GM10248 (cell line): ENCODE data around the gene GTPBP1.

Experiments used
- CTCF ChIA-PET: fragments of 300-600 bp; sonication (Branson Sonifier 250); formaldehyde crosslinking; extraction: SDS; loops from one replicate; lab custom pipeline; 2021; ENCODE audit warnings: antibody characterized with exemption; lab: Yijun Ruan, JAX
- POLR2A ChIA-PET: fragments of 350-650 bp; sonication (Branson Sonifier 250); formaldehyde crosslinking; extraction: SDS; loops from one replicate; lab custom pipeline; 2020; ENCODE audit warnings: antibody characterized with exemption; lab: Yijun Ruan, JAX
- DNase-seq: peaks from one replicate; pipeline ENCODE4 v3.0.0; 2012; ENCODE audit errors: extremely low spot score
- TF ChIP-seq, protein P1 (sequence below): IDR thresholded peaks from 2 replicates; pipeline ENCODE4 v1.5.1; 2012; ENCODE audit warnings: mild to moderate bottlenecking, low read depth; ENCODE audit errors: extremely low read depth, missing control alignments, control extremely low read depth

Gene GTPBP1

GRCh38 chr22:38705235-38706100, at the start of gene GTPBP1:
TSS of gene GTPBP1 (plus strand) at chr22:38705944. CDS start at chr22:38705956, 12 bp downstream.
- ChIA-PET POLR2A (interaction anchor here (0.7 to 1.0 kb wide), 3 partner anchors 24 to 166 kb away, joined by 3 to 5 read pairs (median 3); partner anchors contain the start of genes CBX6 and TOMM22), CTCF (interaction anchor here (1.0 to 3.1 kb wide), 4 partner anchors 10 to 443 kb away, joined by 3 to 14 read pairs (median 6); partner anchors contain the start of gene TOMM22)
- TF ChIP-seq, protein P1, sequence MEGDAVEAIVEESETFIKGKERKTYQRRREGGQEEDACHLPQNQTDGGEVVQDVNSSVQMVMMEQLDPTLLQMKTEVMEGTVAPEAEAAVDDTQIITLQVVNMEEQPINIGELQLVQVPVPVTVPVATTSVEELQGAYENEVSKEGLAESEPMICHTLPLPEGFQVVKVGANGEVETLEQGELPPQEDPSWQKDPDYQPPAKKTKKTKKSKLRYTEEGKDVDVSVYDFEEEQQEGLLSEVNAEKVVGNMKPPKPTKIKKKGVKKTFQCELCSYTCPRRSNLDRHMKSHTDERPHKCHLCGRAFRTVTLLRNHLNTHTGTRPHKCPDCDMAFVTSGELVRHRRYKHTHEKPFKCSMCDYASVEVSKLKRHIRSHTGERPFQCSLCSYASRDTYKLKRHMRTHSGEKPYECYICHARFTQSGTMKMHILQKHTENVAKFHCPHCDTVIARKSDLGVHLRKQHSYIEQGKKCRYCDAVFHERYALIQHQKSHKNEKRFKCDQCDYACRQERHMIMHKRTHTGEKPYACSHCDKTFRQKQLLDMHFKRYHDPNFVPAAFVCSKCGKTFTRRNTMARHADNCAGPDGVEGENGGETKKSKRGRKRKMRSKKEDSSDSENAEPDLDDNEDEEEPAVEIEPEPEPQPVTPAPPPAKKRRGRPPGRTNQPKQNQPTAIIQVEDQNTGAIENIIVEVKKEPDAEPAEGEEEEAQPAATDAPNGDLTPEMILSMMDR = no peak
- DNase-seq = peak; percentile 96

GRCh38 chr22:38656256-38657044, 49.3 kb upstream of the GTPBP1 start, which contains the start of the genes CBY1 and FAM227A:
TSS of gene CBY1 (plus strand) at chr22:38656638. CDS start at chr22:38668055, 11,417 bp downstream.
TSS of gene FAM227A (minus strand) at chr22:38656392. CDS start at chr22:38650168, 6,224 bp downstream.
- TF ChIP-seq, protein P1 = no peak
- ChIA-PET CTCF (interaction anchor here (1.3 to 2.6 kb wide), 2 partner anchors 25 to 27 kb away, joined by 4 to 6 read pairs; partner anchors contain the start of gene TOMM22), POLR2A (no interaction called here)

GRCh38 chr22:38657045-38657909, 48.5 kb upstream of the GTPBP1 start:
- DNase-seq = peak; percentile 53
- POLR2A ChIA-PET = no interaction called here
- TF ChIP-seq, protein P1 = no peak
- CTCF ChIA-PET = interaction anchor here (1.2 to 2.6 kb wide), 4 partner anchors 13 to 26 kb away, joined by 3 to 6 read pairs (median 4); partner anchors contain the start of gene TOMM22

More at GRCh38 chr22:38656256-38657044, 49.3 kb upstream of the GTPBP1 start, which contains the start of the genes CBY1 and FAM227A:
- DNase-seq = peak; percentile 98

DNA sequence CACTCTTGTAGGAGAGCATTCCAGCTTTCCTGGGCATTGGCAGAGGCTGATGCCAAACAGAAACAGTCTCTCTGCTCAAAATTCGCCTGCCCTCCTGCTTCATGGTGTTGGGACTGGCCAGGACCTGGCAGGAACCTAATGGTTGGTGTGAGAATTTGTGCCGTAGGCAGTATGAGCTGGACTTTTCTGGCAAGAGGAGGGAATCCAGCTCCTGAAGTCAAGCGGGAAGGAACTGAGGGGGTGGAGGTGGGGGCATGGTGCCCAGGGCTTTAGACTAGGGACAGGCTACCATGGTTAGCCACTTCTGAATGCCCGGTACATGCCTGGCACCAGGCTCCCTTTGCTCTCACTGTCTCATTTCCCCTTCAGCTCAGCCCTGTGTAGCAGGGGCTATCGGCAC, 30.9 kb upstream of the GTPBP1 start:
- DNase-seq = no peak
- TF ChIP-seq, protein P1 = no peak
- POLR2A ChIA-PET = interaction anchor here (0.6 kb wide), 2 partner anchors 665 to 817 kb away, joined by 4 read pairs; no protein-coding TSS in a partner anchor
- CTCF ChIA-PET = interaction anchor here (1.0 kb wide), 1 partner anchor 11 kb away, joined by 3 read pairs; no protein-coding TSS in a partner anchor

DNA sequence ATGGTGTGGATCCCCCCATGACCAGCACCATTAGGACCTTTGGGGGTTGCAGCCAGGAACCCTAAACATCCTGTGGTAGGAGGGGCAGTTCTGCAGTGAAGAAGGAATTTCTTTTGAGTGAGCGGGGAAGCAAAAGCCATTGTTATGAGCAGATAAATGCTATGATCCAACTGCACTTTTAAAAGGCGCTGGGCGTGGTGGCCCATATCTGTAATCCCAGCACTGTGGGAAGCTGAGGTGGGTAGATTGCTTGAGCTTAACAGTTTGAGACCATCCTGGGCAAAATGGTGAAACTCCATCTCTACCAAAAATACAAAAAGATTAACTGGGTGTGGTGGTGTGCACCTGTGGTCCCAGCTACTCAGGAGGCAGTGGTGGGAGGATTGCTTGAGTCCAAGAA, 29.9 kb upstream of the GTPBP1 start:
- POLR2A ChIA-PET = no interaction called here

More for the DNA sequence above, 29.9 kb upstream of the GTPBP1 start:
- CTCF ChIA-PET = no interaction called here
- no peak for DNase-seq
- TF ChIP-seq, protein P1 = no peak
